Smooth muscle cell (in vitro differentiated cells): ENCODE data around the gene DCAF4. TPM values are rescaled to one million over a fixed set of nuclear protein-coding genes. Genes with fewer than 3 reads are reported as not detected.

Experiments
- DNase-seq: peaks from one replicate; lab custom pipeline; 2025; ENCODE audit not compliant: unreplicated experiment; lab: John Stamatoyannopoulos, UW
- H2AFZ ChIP-seq: fragments of 200-600 bp; sonication (generic); 2 replicates; pipeline ENCODE4 v1.6.0; 2016; ENCODE audit warnings: antibody characterized with exemption, low read depth, mild to moderate bottlenecking
- H3F3A ChIP-seq: fragments of 200-600 bp; sonication (generic); 2 replicates; pipeline ENCODE4 v1.6.0; 2017; ENCODE audit warnings: antibody characterized with exemption, low read depth
- H3K27ac ChIP-seq: fragments of 200-600 bp; sonication (generic); 2 replicates; pipeline ENCODE4 v1.5.1; 2016; ENCODE audit warnings: low read depth, mild to moderate bottlenecking
- H3K27me3 ChIP-seq: fragments of 200-600 bp; sonication (generic); 2 replicates; pipeline ENCODE4 v1.6.1; 2016; ENCODE audit warnings: low read depth, mild to moderate bottlenecking
- H3K36me3 ChIP-seq: fragments of 200-600 bp; sonication (generic); 2 replicates; pipeline ENCODE4 v1.5.1; 2016; ENCODE audit warnings: low read depth
- H3K4me1 ChIP-seq: fragments of 200-600 bp; sonication (generic); 2 replicates; pipeline ENCODE4 v1.5.1; 2016; ENCODE audit warnings: low read depth
- H3K4me2 ChIP-seq: fragments of 200-600 bp; sonication (generic); 2 replicates; pipeline ENCODE4 v1.6.0; 2016; ENCODE audit warnings: mild to moderate bottlenecking
- H3K4me3 ChIP-seq: fragments of 200-600 bp; sonication (generic); 2 replicates; pipeline ENCODE4 v1.5.1; 2016; ENCODE audit warnings: mild to moderate bottlenecking
- H3K79me2 ChIP-seq: fragments of 200-600 bp; sonication (generic); 2 replicates; pipeline ENCODE4 v1.6.0; 2016; ENCODE audit warnings: low read depth, mild to moderate bottlenecking
- H3K9ac ChIP-seq: fragments of 200-600 bp; sonication (generic); 2 replicates; pipeline ENCODE4 v1.6.0; 2016; ENCODE audit warnings: low read depth
- H3K9me3 ChIP-seq: fragments of 200-600 bp; sonication (generic); replicated peaks from 2 replicates; pipeline ENCODE4 v1.5.1; 2016; ENCODE audit warnings: low read depth
- H4K20me1 ChIP-seq: fragments of 200-600 bp; sonication (generic); 2 replicates; pipeline ENCODE4 v1.6.0; 2016; ENCODE audit warnings: low read depth
- WGBS: methylation state at CpG from one replicate; pipeline ENCODE4 v1.1.7; 2016; ENCODE audit warnings: low lambda C conversion rate; 5-methylcytosine and 5-hydroxymethylcytosine counted together
- polyA plus RNA-seq: library from polyadenylated mRNA; unstranded; fragments of >200 nt; fragmentation: Nextera tagmentation; extraction: Ambion mirVana; gene quantifications from 2 replicates; pipeline ENCODE4 v1.2.1, GENCODE V29; 2016
- total RNA-seq: library from RNA; depleted of rRNA; stranded (reverse); fragments of >200 nt; gene quantifications from 2 replicates; pipeline ENCODE4 v1.2.3, GENCODE V29; 2014
- TF ChIP-seq, protein P1 (sequence below): fragments of 200-600 bp; sonication (generic); IDR thresholded peaks from 2 replicates; pipeline ENCODE4 v1.5.1; 2017; ENCODE audit warnings: borderline replicate concordance, mild to moderate bottlenecking, antibody characterized with exemption; ENCODE audit not compliant: insufficient read depth, poor library complexity, severe bottlenecking

Gene DCAF4
- total and polyA plus RNA-seq, 2 experiments from 2014 or later, result 8.2 to 9.2 TPM

- no peaks in the 10 kb centered on the region for H3K36me3 ChIP-seq
- no peaks in the 10 kb centered on the region for H3K79me2 ChIP-seq
- no peak overlapping the region for H3K9ac ChIP-seq
- no peaks in the 10 kb centered on the region for H3K9me3 ChIP-seq
- no peak overlapping the region for H2AFZ ChIP-seq
- H3K4me3 ChIP-seq, result no peak overlapping the region
- H3K27me3 ChIP-seq, result no peaks in the 10 kb centered on the region
- H3F3A ChIP-seq, result no peaks in the 10 kb centered on the region
- DNase-seq, result no peak
- H3K27ac ChIP-seq, result no peak overlapping the region
- H3K4me1 ChIP-seq, result peaks cover 2% of the 10 kb centered on the region
- 94% methylated on average over 1 of the region's 1 CpG for WGBS
- H4K20me1 ChIP-seq, result peaks cover 10% of the 10 kb centered on the region
- H3K4me2 ChIP-seq, result no peak overlapping the region
- TF ChIP-seq, protein P1, sequence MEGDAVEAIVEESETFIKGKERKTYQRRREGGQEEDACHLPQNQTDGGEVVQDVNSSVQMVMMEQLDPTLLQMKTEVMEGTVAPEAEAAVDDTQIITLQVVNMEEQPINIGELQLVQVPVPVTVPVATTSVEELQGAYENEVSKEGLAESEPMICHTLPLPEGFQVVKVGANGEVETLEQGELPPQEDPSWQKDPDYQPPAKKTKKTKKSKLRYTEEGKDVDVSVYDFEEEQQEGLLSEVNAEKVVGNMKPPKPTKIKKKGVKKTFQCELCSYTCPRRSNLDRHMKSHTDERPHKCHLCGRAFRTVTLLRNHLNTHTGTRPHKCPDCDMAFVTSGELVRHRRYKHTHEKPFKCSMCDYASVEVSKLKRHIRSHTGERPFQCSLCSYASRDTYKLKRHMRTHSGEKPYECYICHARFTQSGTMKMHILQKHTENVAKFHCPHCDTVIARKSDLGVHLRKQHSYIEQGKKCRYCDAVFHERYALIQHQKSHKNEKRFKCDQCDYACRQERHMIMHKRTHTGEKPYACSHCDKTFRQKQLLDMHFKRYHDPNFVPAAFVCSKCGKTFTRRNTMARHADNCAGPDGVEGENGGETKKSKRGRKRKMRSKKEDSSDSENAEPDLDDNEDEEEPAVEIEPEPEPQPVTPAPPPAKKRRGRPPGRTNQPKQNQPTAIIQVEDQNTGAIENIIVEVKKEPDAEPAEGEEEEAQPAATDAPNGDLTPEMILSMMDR, result no peak
Measured at GRCh38 chr14:72882047-72882446, 44.2 kb upstream of the DCAF4 start.

- no peaks in the 10 kb centered on the region for H3K27me3 ChIP-seq
- H4K20me1 ChIP-seq, result peaks cover 10% of the 10 kb centered on the region
- no peaks in the 10 kb centered on the region for H3F3A ChIP-seq
- H3K79me2 ChIP-seq, result no peaks in the 10 kb centered on the region
- no peaks in the 10 kb centered on the region for H3K9me3 ChIP-seq
- 85% methylated on average over 7 of the region's 7 CpGs for WGBS
- no peaks in the 10 kb centered on the region for H3K36me3 ChIP-seq
- peaks cover 3% of the 10 kb centered on the region for H3K4me1 ChIP-seq
- no peak overlapping the region for H2AFZ ChIP-seq
- TF ChIP-seq, protein P1, result no peak
- no peak overlapping the region for H3K4me3 ChIP-seq
- no peak overlapping the region for H3K27ac ChIP-seq
- no peak overlapping the region for H3K9ac ChIP-seq
- DNase-seq, result no peak
- no peak overlapping the region for H3K4me2 ChIP-seq
Measured at GRCh38 chr14:72882463-72882862, 43.8 kb upstream of the DCAF4 start.

- Histone ChIP-seq H3K9me3 (no peaks in the 10 kb centered on the region), H3K36me3 (no peaks in the 10 kb centered on the region), H3K4me2 (no peak overlapping the region), H3K27me3 (no peaks in the 10 kb centered on the region), H4K20me1 (peaks cover 5% of the 10 kb centered on the region), H3F3A (no peaks in the 10 kb centered on the region), H3K27ac (no peak overlapping the region), H2AFZ (no peak overlapping the region), H3K4me3 (no peak overlapping the region), H3K4me1 (peaks cover 7% of the 10 kb centered on the region), H3K79me2 (no peaks in the 10 kb centered on the region), H3K9ac (no peak overlapping the region)
- 97% methylated on average over 2 of the region's 2 CpGs for WGBS
- DNase-seq, result no peak
- TF ChIP-seq, protein P1, result no peak
Measured at GRCh38 chr14:72883109-72883508, 43.2 kb upstream of the DCAF4 start.

DNA sequence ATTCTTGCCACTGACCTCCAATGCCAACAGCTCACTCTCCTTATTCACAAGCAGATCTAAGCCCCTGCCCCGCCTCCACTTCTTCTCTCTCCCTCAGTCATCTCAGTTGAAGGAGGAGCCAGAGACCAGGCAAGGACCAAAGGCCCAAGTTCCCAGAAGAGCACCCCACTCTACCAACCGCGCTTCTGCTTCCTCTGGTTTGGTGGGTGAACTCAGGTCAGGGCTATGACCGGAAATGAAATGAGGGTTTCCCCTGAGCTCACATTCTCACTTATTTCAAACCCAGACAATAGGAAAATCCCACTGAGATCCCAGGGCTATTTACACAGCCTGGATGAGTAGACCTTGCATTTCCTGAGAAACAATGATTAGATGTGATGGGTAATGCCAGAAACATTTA, 42.3 kb upstream of the DCAF4 start:
- Histone ChIP-seq H3K9me3 (no peaks in the 10 kb centered on the region), H3K4me1 (peaks cover 13% of the 10 kb centered on the region), H4K20me1 (peaks cover 5% of the 10 kb centered on the region), H3K27ac (no peak overlapping the region), H3K4me3 (no peak overlapping the region), H3K36me3 (no peaks in the 10 kb centered on the region), H3K4me2 (no peak overlapping the region), H3K27me3 (no peaks in the 10 kb centered on the region), H3F3A (no peaks in the 10 kb centered on the region), H3K9ac (no peak overlapping the region), H3K79me2 (no peaks in the 10 kb centered on the region), H2AFZ (no peak overlapping the region)
- TF ChIP-seq, protein P1, result no peak
- WGBS, result 92% methylated on average over 4 of the region's 4 CpGs
- no peak for DNase-seq
